ENCODE results near the gene NSMCE1. TPM values are rescaled to one million over a fixed set of nuclear protein-coding genes. Genes with fewer than 3 reads are reported as not detected.
"Not testable (repeated sequence)": the region's sequence is repeated elsewhere in the genome, so short reads cannot be mapped to it uniquely, and the experiment has no call there.

Gene NSMCE1
- total RNA-seq, 3 donors from 2014 or later = 39.3 to 50.1 (median 48.9) TPM

- intact Hi-C loops (cut with DNase I, micrococcal nuclease) = no loop called here
- ATAC-seq (peak; percentile 95), DNase-seq (peak; percentile 99 to 100 (median 100))
- Histone ChIP-seq H3K36me3 (ENCODE audit: low read depth) (no peaks in the 10 kb centered on the region), H3K4me1 (ENCODE audit: low read depth) (peaks cover 24% of the 10 kb centered on the region), H3K4me3 (peak within 1 kb of the TSS; percentile 34), H3K9me3 (no peaks in the 10 kb centered on the region)
- no peak for TF ChIP-seq CTCF (IDR thresholded peaks at IDR 0.05)
Observed at GRCh38 chr16:27203507-27204311, 64.9 kb downstream of the NSMCE1 start, which contains the start of gene KDM8. Gene KDM8 (plus strand): TSS chr16:27203526. CDS start chr16:27210124, 6,598 bp downstream.

- intact Hi-C loops (cut with DNase I, micrococcal nuclease) = no loop called here
- DNase-seq = peak; percentile 96 to 97 (median 96)
Observed at GRCh38 chr16:27202923-27203506, 65.6 kb downstream of the NSMCE1 start.

GRCh38 chr16:27200914-27201313, 67.7 kb downstream of the NSMCE1 start:
- intact Hi-C loops (cut with DNase I, micrococcal nuclease); H3K36me3 ChIP-seq (ENCODE audit: low read depth); DNase-seq; ATAC-seq; H3K4me3 ChIP-seq; H3K9me3 ChIP-seq: not testable (repeated sequence)
- H3K4me1 ChIP-seq (ENCODE audit: low read depth) = peaks cover 17% of the 10 kb centered on the region

More at GRCh38 chr16:27202923-27203506, 65.6 kb downstream of the NSMCE1 start:
- peaks cover 22% of the 10 kb centered on the region for H3K4me1 ChIP-seq (ENCODE audit: low read depth)
- TF ChIP-seq CTCF (IDR thresholded peaks at IDR 0.05) = no peak
- no peaks in the 10 kb centered on the region for H3K36me3 ChIP-seq (ENCODE audit: low read depth)
- H3K9me3 ChIP-seq = no peaks in the 10 kb centered on the region
- peak overlapping the region; percentile 34 for H3K4me3 ChIP-seq
- ATAC-seq = peak; percentile 92

GRCh38 chr16:27199736-27200135, 68.8 kb downstream of the NSMCE1 start:
- DNase-seq = no peak
- intact Hi-C loops (cut with DNase I, micrococcal nuclease) = no loop called here
- no peak for ATAC-seq
- Histone ChIP-seq H3K4me3 (no peak overlapping the region), H3K36me3 (ENCODE audit: low read depth) (no peaks in the 10 kb centered on the region), H3K9me3 (no peaks in the 10 kb centered on the region), H3K4me1 (ENCODE audit: low read depth) (peaks cover 17% of the 10 kb centered on the region)
- TF ChIP-seq CTCF (IDR thresholded peaks at IDR 0.05) = no peak

GRCh38 chr16:27199235-27199586, 69.4 kb downstream of the NSMCE1 start:
- no peaks in the 10 kb centered on the region for H3K9me3 ChIP-seq
- ATAC-seq (no peak), DNase-seq (no peak)
- H3K4me1 ChIP-seq (ENCODE audit: low read depth) = peaks cover 13% of the 10 kb centered on the region
- H3K36me3 ChIP-seq (ENCODE audit: low read depth) = no peaks in the 10 kb centered on the region
- no peak overlapping the region for H3K4me3 ChIP-seq
- intact Hi-C loops (cut with DNase I, micrococcal nuclease) = no loop called here
- no peak for TF ChIP-seq CTCF (IDR thresholded peaks at IDR 0.05)
